Body of pancreas (tissue), 4 donors: Measurements from ENCODE around the gene UBA1. TPM values are rescaled to one million over a fixed set of nuclear protein-coding genes. Genes with fewer than 3 reads are reported as not detected.

ENCODE experiments used
- ATAC-seq: fragments of 150-250 bp; one replicate; pipeline ENCODE4 v1.9.1; 2016
- DNase-seq, 4 donors: peaks; one replicate each; pipeline ENCODE4 v3.0.0-alpha.2; 2019
- H3K27ac ChIP-seq, 4 donors: fragments of 200-600 bp; sonication (generic); 1 replicate in 3 of 4; 2 replicates in 1 of 4; pipeline versions ENCODE4 v1.5.1 to v1.6.1; 2016 to 2019; ENCODE audit warnings: mild to moderate bottlenecking in 1 of 4, mixed read lengths in 1 of 4, moderate library complexity in 1 of 4
- H3K27me3 ChIP-seq, 2 donors: fragments of 200-600 bp; sonication (generic); one replicate each; pipeline ENCODE4 v1.6.0; 2016; ENCODE audit warnings: mild to moderate bottlenecking in 1 of 2
- H3K36me3 ChIP-seq, 2 donors: fragments of 200-600 bp; sonication (generic); replicated peaks in 1 of 2; 2 replicates each; pipeline ENCODE4 v1.5.1; 2016; ENCODE audit warnings: low read depth in 2 of 2; ENCODE audit not compliant: insufficient read depth in 1 of 2
- H3K4me1 ChIP-seq: fragments of 200-600 bp; sonication (generic); one replicate; pipeline ENCODE4 v1.6.0; 2016
- H3K4me3 ChIP-seq, 2 donors: fragments of 200-600 bp; sonication (generic); 1 replicate in 1 of 2; 2 replicates in 1 of 2; pipeline ENCODE4 v1.5.1; 2016 to 2019
- H3K9me3 ChIP-seq, 3 donors: fragments of 200-600 bp; sonication (generic); 1 replicate in 2 of 3; 2 replicates in 1 of 3; pipeline ENCODE4 v1.5.1; 2016
- POLR2A ChIP-seq, 3 donors: fragments of 450-650 bp; IDR thresholded peaks; one replicate each; pipeline ENCODE4 v1.6.1; 2016; ENCODE audit warnings: antibody characterized with exemption in 3 of 3, mild to moderate bottlenecking in 2 of 3
- WGBS, 2 donors: methylation state at CpG; one replicate each; pipeline ENCODE4 v1.1.5; 2017; 5-methylcytosine and 5-hydroxymethylcytosine counted together
- intact Hi-C: fragments of 100-400 bp; cut with DNase I; formaldehyde crosslinking; loops from one replicate; pipeline ENCODE4 v1.15.1; 2023
- total RNA-seq, 2 donors: library from RNA; depleted of rRNA; stranded (reverse); fragments of >200 nt; gene quantifications; one replicate each; pipeline ENCODE4 v1.1.0, GENCODE V29; 2016
- TF ChIP-seq, protein P1 (sequence below), 7 experiments: fragments of 450-650 bp in 4 of 7; fragments of 200-600 bp in 3 of 7; sonication (generic) in 3 of 7; IDR thresholded peaks; one replicate each; pipeline ENCODE4 v1.5.1; 2016 to 2019; ENCODE audit warnings: antibody characterized with exemption in 7 of 7

UBA1 gene
- total RNA-seq, 2 donors from 2014 or later, result 70.8 to 82.4 TPM

DNA sequence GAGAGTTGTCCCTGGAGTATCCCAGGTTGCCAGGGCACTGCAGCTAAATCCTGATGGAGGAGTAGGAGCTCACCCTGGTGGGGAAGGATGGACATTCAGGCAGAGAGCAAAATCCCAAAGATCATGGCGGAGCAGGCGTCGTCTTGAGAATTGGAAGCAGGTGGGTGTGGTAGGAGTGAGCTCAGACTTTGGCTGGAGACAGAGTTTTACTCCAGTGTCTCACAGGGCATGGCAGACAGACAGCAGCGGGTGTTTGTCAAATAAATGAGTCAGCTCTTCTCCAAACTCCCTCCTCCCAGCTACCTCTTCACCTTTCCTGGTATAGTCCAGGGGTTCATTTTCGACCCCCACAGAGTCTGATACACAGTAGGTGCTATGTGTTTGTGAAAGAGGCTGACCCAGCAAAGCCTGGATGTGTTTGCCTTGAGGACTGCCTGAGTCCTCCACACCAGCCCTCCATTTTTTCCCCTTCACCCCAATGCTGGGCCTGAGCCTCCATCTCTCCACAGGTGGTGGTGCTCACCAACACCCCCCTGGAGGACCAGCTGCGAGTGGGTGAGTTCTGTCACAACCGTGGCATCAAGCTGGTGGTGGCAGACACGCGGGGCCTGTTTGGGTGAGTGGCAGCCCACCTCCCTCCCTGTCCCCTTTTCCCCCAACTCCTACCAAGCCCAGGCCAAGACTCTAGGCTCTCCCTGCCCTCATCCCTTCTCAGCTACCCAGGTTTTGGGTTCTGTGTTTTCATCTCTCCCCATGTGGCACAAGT lies 6.9 kb downstream of the UBA1 start:
- DNase-seq (no peak), ATAC-seq (no peak)
- H3K4me3 ChIP-seq, result no peak overlapping the region
- TF ChIP-seq POLR2A (IDR thresholded peaks at IDR 0.05), result no peak
- TF ChIP-seq, protein P1, sequence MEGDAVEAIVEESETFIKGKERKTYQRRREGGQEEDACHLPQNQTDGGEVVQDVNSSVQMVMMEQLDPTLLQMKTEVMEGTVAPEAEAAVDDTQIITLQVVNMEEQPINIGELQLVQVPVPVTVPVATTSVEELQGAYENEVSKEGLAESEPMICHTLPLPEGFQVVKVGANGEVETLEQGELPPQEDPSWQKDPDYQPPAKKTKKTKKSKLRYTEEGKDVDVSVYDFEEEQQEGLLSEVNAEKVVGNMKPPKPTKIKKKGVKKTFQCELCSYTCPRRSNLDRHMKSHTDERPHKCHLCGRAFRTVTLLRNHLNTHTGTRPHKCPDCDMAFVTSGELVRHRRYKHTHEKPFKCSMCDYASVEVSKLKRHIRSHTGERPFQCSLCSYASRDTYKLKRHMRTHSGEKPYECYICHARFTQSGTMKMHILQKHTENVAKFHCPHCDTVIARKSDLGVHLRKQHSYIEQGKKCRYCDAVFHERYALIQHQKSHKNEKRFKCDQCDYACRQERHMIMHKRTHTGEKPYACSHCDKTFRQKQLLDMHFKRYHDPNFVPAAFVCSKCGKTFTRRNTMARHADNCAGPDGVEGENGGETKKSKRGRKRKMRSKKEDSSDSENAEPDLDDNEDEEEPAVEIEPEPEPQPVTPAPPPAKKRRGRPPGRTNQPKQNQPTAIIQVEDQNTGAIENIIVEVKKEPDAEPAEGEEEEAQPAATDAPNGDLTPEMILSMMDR (IDR thresholded peaks at IDR 0.05), result no peak
- peaks cover 0 to 6% of the 10 kb centered on the region in 2 donors for H3K36me3 ChIP-seq
- 70 to 84% methylated on average over 4 to 9 of the region's 9 CpGs for WGBS, 2 donors
- H3K9me3 ChIP-seq, result no peaks in the 10 kb centered on the region
- no peak overlapping the region for H3K27ac ChIP-seq
- intact Hi-C loops, result no loop called here
- no peaks in the 10 kb centered on the region for H3K27me3 ChIP-seq
- peaks cover 26% of the 10 kb centered on the region for H3K4me1 ChIP-seq

DNA sequence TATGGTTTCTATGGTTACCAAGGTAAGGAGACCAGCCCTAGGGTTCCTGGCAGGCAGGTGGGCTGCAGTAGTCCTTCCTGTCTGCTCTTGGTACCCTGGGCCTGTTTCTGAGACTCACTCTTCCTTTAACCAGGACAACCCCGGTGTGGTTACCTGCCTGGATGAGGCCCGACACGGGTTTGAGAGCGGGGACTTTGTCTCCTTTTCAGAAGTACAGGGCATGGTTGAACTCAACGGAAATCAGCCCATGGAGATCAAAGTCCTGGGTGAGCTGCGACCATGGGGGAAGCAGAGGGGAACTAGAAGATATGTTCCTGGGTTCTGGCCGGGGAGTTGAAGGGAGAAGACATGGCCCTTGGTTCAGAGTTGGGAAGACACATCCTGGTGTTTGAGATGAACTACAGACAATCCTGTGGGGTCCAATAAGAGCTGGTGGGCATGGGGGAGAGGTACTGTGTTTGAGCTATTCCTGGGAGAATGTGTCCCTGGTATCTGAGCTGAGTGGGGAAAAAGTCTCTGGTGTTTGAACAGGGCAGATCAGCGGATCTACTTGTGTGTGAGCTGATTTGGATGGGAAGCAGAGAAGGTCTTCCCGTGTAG lies 7.8 kb downstream of the UBA1 start:
- WGBS, 2 donors, result 83 to 94% methylated on average over 3 to 8 of the region's 9 CpGs
- TF ChIP-seq, protein P1 (IDR thresholded peaks at IDR 0.05), result no peak
- no peak for TF ChIP-seq POLR2A (IDR thresholded peaks at IDR 0.05)

DNA sequence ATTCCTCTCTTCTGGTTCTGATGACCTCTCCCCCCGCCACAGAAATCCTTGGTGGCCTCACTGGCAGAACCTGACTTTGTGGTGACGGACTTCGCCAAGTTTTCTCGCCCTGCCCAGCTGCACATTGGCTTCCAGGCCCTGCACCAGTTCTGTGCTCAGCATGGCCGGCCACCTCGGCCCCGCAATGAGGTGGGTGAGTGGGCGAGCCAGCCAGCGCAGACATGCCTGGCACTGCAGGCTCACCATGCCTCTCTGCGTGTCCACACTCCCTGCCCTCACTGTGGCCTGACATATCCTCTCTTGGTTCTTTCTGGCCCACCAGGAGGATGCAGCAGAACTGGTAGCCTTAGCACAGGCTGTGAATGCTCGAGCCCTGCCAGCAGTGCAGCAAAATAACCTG lies 8.7 kb downstream of the UBA1 start:
- no peak for TF ChIP-seq POLR2A (IDR thresholded peaks at IDR 0.05)
- TF ChIP-seq, protein P1 (IDR thresholded peaks at IDR 0.05), result no peak
- H3K27me3 ChIP-seq, result no peaks in the 10 kb centered on the region
- WGBS, 2 donors, result 80 to 88% methylated on average over 1 to 3 of the region's 11 CpGs
- H3K27ac ChIP-seq, result no peak overlapping the region
- ATAC-seq (no peak), DNase-seq (no peak)
- no peak overlapping the region for H3K4me3 ChIP-seq
- intact Hi-C loops, result no loop called here
- H3K4me1 ChIP-seq, result peaks cover 9% of the 10 kb centered on the region
- H3K36me3 ChIP-seq, result peaks cover 0 to 9% of the 10 kb centered on the region in 2 donors
- H3K9me3 ChIP-seq, result no peaks in the 10 kb centered on the region

More for the DNA sequence above, 7.8 kb downstream of the UBA1 start:
- no peaks in the 10 kb centered on the region for H3K9me3 ChIP-seq
- no peak overlapping the region for H3K27ac ChIP-seq
- ATAC-seq (no peak), DNase-seq (no peak)
- H3K36me3 ChIP-seq, result peaks cover 0 to 6% of the 10 kb centered on the region in 2 donors
- intact Hi-C loops, result no loop called here
- H3K4me3 ChIP-seq, result no peak overlapping the region
- H3K4me1 ChIP-seq, result peaks cover 18% of the 10 kb centered on the region
- H3K27me3 ChIP-seq, result no peaks in the 10 kb centered on the region

DNA sequence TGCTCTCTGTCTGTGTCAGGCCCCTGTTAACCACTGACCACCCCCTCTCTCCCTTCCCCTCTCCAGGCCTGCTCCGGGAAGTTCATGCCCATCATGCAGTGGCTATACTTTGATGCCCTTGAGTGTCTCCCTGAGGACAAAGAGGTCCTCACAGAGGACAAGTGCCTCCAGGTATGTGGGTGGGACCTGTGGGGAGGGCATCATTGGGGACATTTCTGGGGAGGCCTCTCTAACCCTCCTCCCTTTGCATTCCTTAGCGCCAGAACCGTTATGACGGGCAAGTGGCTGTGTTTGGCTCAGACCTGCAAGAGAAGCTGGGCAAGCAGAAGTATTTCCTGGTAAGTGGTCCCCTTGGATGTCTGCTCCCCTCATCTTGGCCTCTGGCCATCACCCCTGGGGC lies 9.2 kb downstream of the UBA1 start:
- Histone ChIP-seq H3K27ac (no peak overlapping the region), H3K36me3 (peaks cover 0 to 9% of the 10 kb centered on the region in 2 donors)

More for the DNA sequence above, 9.2 kb downstream of the UBA1 start:
- ATAC-seq, result no peak
- TF ChIP-seq, protein P1 (IDR thresholded peaks at IDR 0.05), result no peak
- TF ChIP-seq POLR2A (IDR thresholded peaks at IDR 0.05), result no peak
- WGBS, 2 donors, result 68% methylated on average over 4 of the region's 4 CpGs; no CpG with 5 or more reads in 1 of the 2 donors
- Histone ChIP-seq H3K4me1 (peaks cover 3% of the 10 kb centered on the region), H3K9me3 (no peaks in the 10 kb centered on the region), H3K4me3 (no peak overlapping the region), H3K27me3 (no peaks in the 10 kb centered on the region)
- DNase-seq, result no peak
- intact Hi-C loops, result no loop called here
